HCT116 (cell line): ENCODE data around the gene TBX15. TPM values are rescaled to one million over a fixed set of nuclear protein-coding genes. Genes with fewer than 3 reads are reported as not detected.

Experiments
- ATAC-seq: fragments of 200-7000 bp; cut with Tn5 transposase; 2 replicates; pipeline ENCODE4 v1.9.1; 2020; ENCODE audit warnings: mild to moderate bottlenecking, moderate library complexity
- BruUV-seq: library from RNA; stranded (reverse); fragments of 400-500 nt; replicated peaks from 2 replicates; lab custom pipeline; 2021; lab: Mats Ljungman, UMichigan
- CTCF ChIA-PET: fragments of 300-600 bp; sonication (Branson Sonifier 250); formaldehyde crosslinking; loops from one replicate; lab custom pipeline; 2021; ENCODE audit warnings: antibody characterized with exemption; lab: Charles Lee
- POLR2A ChIA-PET: fragments of 300-600, 350-600 bp; sonication (Branson Sonifier 250); formaldehyde crosslinking; loops from one replicate; lab custom pipeline; 2021; ENCODE audit warnings: antibody characterized with exemption; lab: Charles Lee
- RAD21 ChIA-PET, 2 experiments: fragments of 300-600 bp; sonication (Branson Sonifier 250); formaldehyde crosslinking; loops; one replicate each; lab custom pipeline; 2023; ENCODE audit warnings: low total read pairs in 2 of 2; ENCODE audit not compliant: uncharacterized antibody in 2 of 2, unreplicated experiment in 2 of 2, low non-redundant PET in 1 of 2; lab: Charles Lee
- DNase-seq: peaks from one replicate; pipeline ENCODE4 v3.0.0-alpha.2; 2010; ENCODE audit warnings: low read depth, low spot score
- H2AFZ ChIP-seq: fragments of 200-600 bp; shearing (Covaris generic), sonication (generic); 2 replicates; pipeline ENCODE4 v1.6.1; 2017; ENCODE audit warnings: low read depth, mixed run types, mixed read lengths, antibody characterized with exemption, low read length; ENCODE audit not compliant: poor library complexity, severe bottlenecking
- H3K27ac ChIP-seq: 2 replicates; pipeline ENCODE4 v1.5.1; 2012; ENCODE audit warnings: low read depth, low read length
- H3K27me3 ChIP-seq: fragments of 200-600 bp; sonication (generic); 2 replicates; pipeline ENCODE4 v1.6.1; 2016; ENCODE audit warnings: mixed run types, low read length, mixed read lengths; ENCODE audit not compliant: insufficient read depth
- H3K36me3 ChIP-seq, 2 experiments: fragments of 200-500 bp in 1 of 2; fragments of 200-600 bp in 1 of 2; sonication (Bioruptor generic) in 1 of 2; sonication (generic) in 1 of 2; 2 replicates each; pipeline versions ENCODE4 v1.5.1 to v1.6.1; 2014 to 2016; ENCODE audit warnings: low read length in 2 of 2, inconsistent platforms in 1 of 2, mixed read lengths in 1 of 2, mixed run types in 1 of 2; ENCODE audit not compliant: insufficient read depth in 2 of 2, control insufficient read depth in 1 of 2
- H3K4me1 ChIP-seq, 2 experiments: fragments of 200-600 bp in 1 of 2; sonication (generic) in 1 of 2; 2 replicates each; pipeline versions ENCODE4 v1.5.1 to v1.6.1; 2012 to 2017; ENCODE audit warnings: low read length in 2 of 2, inconsistent platforms in 1 of 2, mild to moderate bottlenecking in 1 of 2, mixed read lengths in 1 of 2, mixed run types in 1 of 2, moderate library complexity in 1 of 2; ENCODE audit not compliant: insufficient read depth in 2 of 2, control insufficient read depth in 1 of 2
- H3K4me2 ChIP-seq: fragments of 200-600 bp; sonication (generic); 2 replicates; pipeline ENCODE4 v1.6.1; 2017; ENCODE audit warnings: mixed run types, low read length, mixed read lengths
- H3K4me3 ChIP-seq, 2 experiments: fragments of 200-600 bp in 1 of 2; sonication (generic) in 1 of 2; replicated peaks in 1 of 2; 2 replicates each; pipeline ENCODE4 v1.5.1; 2011 to 2016; ENCODE audit warnings: low read length in 2 of 2, control low read depth in 1 of 2, low read depth in 1 of 2, mild to moderate bottlenecking in 1 of 2, mixed read lengths in 1 of 2, mixed run types in 1 of 2
- H3K79me2 ChIP-seq: fragments of 200-600 bp; sonication (generic); 2 replicates; pipeline ENCODE4 v1.6.1; 2017; ENCODE audit warnings: mild to moderate bottlenecking, mixed run types, low read length, moderate library complexity, mixed read lengths; ENCODE audit not compliant: insufficient read depth
- H3K9ac ChIP-seq: fragments of 200-600 bp; sonication (generic); 2 replicates; pipeline ENCODE4 v1.6.1; 2016; ENCODE audit warnings: low read length, mixed read lengths
- H3K9me2 ChIP-seq: fragments of 200-600 bp; sonication (generic), shearing (Covaris generic); 2 replicates; pipeline ENCODE4 v1.6.1; 2017; ENCODE audit warnings: mixed run types, mild to moderate bottlenecking, moderate library complexity; ENCODE audit not compliant: insufficient read depth
- H3K9me3 ChIP-seq, 2 experiments: fragments of 200-500 bp in 1 of 2; fragments of 200-600 bp in 1 of 2; sonication (Bioruptor generic) in 1 of 2; sonication (generic) in 1 of 2; 2 replicates each; pipeline ENCODE4 v1.6.1; 2014 to 2017; ENCODE audit warnings: low read length in 2 of 2, mixed read lengths in 2 of 2, inconsistent platforms in 1 of 2, low read depth in 1 of 2, mild to moderate bottlenecking in 1 of 2, mixed run types in 1 of 2, moderate library complexity in 1 of 2; ENCODE audit not compliant: control insufficient read depth in 1 of 2, insufficient read depth in 1 of 2
- H4K20me1 ChIP-seq: fragments of 200-600 bp; sonication (generic), shearing (Covaris generic); 2 replicates; pipeline ENCODE4 v1.6.1; 2017; ENCODE audit warnings: mixed run types, mild to moderate bottlenecking, moderate library complexity; ENCODE audit not compliant: insufficient read depth
- CTCF ChIP-seq, 3 experiments: fragments of 200-600 bp in 1 of 3; sonication (generic) in 1 of 3; IDR thresholded peaks in 2 of 3; conservative IDR thresholded peaks in 1 of 3; 2 replicates each; pipeline ENCODE4 v1.5.1; 2012 to 2017; ENCODE audit warnings: low read depth in 2 of 3, low read length in 2 of 3, antibody characterized with exemption in 1 of 3, borderline replicate concordance in 1 of 3, control low read depth in 1 of 3, mild to moderate bottlenecking in 1 of 3, mixed read lengths in 1 of 3, mixed run types in 1 of 3, moderate library complexity in 1 of 3; ENCODE audit not compliant: insufficient read depth in 1 of 3
- EZH2phosphoT487 ChIP-seq: fragments of 200-600 bp; IDR thresholded peaks from 2 replicates; pipeline ENCODE4 v1.6.1; 2018; ENCODE audit warnings: antibody characterized with exemption, borderline replicate concordance
- JUND ChIP-seq: IDR thresholded peaks from 2 replicates; pipeline ENCODE4 v1.6.1; 2012
- POLR2AphosphoS5 ChIP-seq: IDR thresholded peaks from 2 replicates; pipeline ENCODE4 v1.6.1; 2011; ENCODE audit warnings: mild to moderate bottlenecking, low read depth, low read length, moderate library complexity
- RAD21 ChIP-seq: IDR thresholded peaks from 2 replicates; pipeline ENCODE4 v1.6.1; 2012; ENCODE audit warnings: low read depth, mild to moderate bottlenecking
- REST ChIP-seq: IDR thresholded peaks from 2 replicates; pipeline ENCODE4 v1.6.1; 2012; ENCODE audit warnings: low read depth
- SIN3A ChIP-seq: IDR thresholded peaks from 2 replicates; pipeline ENCODE4 v1.6.1; 2012; ENCODE audit warnings: low read depth
- SRF ChIP-seq: IDR thresholded peaks from 2 replicates; pipeline ENCODE4 v1.6.1; 2012; ENCODE audit warnings: low read depth
- YY1 ChIP-seq: IDR thresholded peaks from 2 replicates; pipeline ENCODE4 v1.6.1; 2011; ENCODE audit warnings: low read length, low read depth, moderate library complexity, mild to moderate bottlenecking; ENCODE audit not compliant: insufficient replicate concordance; ENCODE audit errors: extremely low read depth
- ZFX ChIP-seq: fragments of 450-650 bp; IDR thresholded peaks from 2 replicates; pipeline ENCODE4 v1.6.1; 2017
- intact Hi-C: fragments of 100-400 bp; cut with micrococcal nuclease; formaldehyde crosslinking; loops from 2 replicates; pipeline ENCODE4 v1.10.0; 2022
- total RNA-seq: library from RNA; stranded (reverse); gene quantifications from one replicate; pipeline ENCODE4 v1.2.1, GENCODE V29; 2021; ENCODE audit not compliant: unreplicated experiment
- TF ChIP-seq, protein P1 (sequence below): IDR thresholded peaks from 2 replicates; pipeline ENCODE4 v1.6.1; 2012
- TF ChIP-seq, protein P2 (sequence below): IDR thresholded peaks from 2 replicates; pipeline ENCODE4 v1.6.1; 2012
- TF ChIP-seq, protein P3 (sequence below): IDR thresholded peaks from 2 replicates; pipeline ENCODE4 v1.6.1; 2011; ENCODE audit warnings: mild to moderate bottlenecking, low read length, moderate library complexity; ENCODE audit not compliant: insufficient replicate concordance; ENCODE audit errors: extremely low read depth

The TBX15 gene
- total RNA-seq, 1 experiment from 2014 or later, result not detected

- Histone ChIP-seq H3K4me3 (no peak overlapping the region), H3K9ac (no peak overlapping the region), H4K20me1 (no peaks in the 10 kb centered on the region), H3K27ac (no peak overlapping the region), H2AFZ (no peak overlapping the region), H3K36me3 (no peaks in the 10 kb centered on the region), H3K79me2 (no peaks in the 10 kb centered on the region), H3K9me3 (no peaks in the 10 kb centered on the region), H3K9me2 (no peaks in the 10 kb centered on the region), H3K4me1 (no peaks in the 10 kb centered on the region), H3K27me3 (no peaks in the 10 kb centered on the region), H3K4me2 (no peak overlapping the region)
- ATAC-seq, result no peak
- no TSS peak for BruUV-seq
- ChIA-PET POLR2A (no interaction called here), RAD21 (no interaction called here), CTCF (no interaction called here)
- DNase-seq, result no peak
- TF ChIP-seq, protein P1, sequence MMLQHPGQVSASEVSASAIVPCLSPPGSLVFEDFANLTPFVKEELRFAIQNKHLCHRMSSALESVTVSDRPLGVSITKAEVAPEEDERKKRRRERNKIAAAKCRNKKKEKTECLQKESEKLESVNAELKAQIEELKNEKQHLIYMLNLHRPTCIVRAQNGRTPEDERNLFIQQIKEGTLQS, result no peak
- TF ChIP-seq YY1 (no peak), RAD21 (no peak), EZH2phosphoT487 (no peak), CTCF (IDR thresholded peaks at IDR 0.05 in 2 of 3, conservative IDR thresholded peaks at IDR 0.05 in 1 of 3; ENCODE audit: borderline replicate concordance in 1 of 3, insufficient read depth in 1 of 3, low read depth in 2 of 3, low read length in 2 of 3) (no peak), SRF (no peak), SIN3A (no peak), POLR2AphosphoS5 (no peak), ZFX (no peak), JUND (no peak), REST (no peak)
- TF ChIP-seq, protein P2, sequence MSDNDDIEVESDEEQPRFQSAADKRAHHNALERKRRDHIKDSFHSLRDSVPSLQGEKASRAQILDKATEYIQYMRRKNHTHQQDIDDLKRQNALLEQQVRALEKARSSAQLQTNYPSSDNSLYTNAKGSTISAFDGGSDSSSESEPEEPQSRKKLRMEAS, result no peak
- TF ChIP-seq, protein P3, sequence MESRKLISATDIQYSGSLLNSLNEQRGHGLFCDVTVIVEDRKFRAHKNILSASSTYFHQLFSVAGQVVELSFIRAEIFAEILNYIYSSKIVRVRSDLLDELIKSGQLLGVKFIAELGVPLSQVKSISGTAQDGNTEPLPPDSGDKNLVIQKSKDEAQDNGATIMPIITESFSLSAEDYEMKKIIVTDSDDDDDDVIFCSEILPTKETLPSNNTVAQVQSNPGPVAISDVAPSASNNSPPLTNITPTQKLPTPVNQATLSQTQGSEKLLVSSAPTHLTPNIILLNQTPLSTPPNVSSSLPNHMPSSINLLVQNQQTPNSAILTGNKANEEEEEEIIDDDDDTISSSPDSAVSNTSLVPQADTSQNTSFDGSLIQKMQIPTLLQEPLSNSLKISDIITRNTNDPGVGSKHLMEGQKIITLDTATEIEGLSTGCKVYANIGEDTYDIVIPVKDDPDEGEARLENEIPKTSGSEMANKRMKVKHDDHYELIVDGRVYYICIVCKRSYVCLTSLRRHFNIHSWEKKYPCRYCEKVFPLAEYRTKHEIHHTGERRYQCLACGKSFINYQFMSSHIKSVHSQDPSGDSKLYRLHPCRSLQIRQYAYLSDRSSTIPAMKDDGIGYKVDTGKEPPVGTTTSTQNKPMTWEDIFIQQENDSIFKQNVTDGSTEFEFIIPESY, result no peak
- intact Hi-C loops, result no loop called here
Observed at GRCh38 chr1:118846443-118846842, 141.7 kb downstream of the TBX15 start.
